ENCODE data around the gene ARL6IP6.

GRCh38 chr2:152706477-152707021 is 11.9 kb upstream of the ARL6IP6 start:
- TF ChIP-seq CTCF (IDR thresholded peaks at IDR 0.05; ENCODE audit: insufficient read depth, low read depth, low read length) (no peak), EZH2 (IDR thresholded peaks at IDR 0.05; ENCODE audit: insufficient read depth, low read length) (no peak)
